Activated gamma-delta T cell treated with anti-CD3 and anti-CD28 coated beads, Interleukin-2, amount 50 U/mL, for 16 hours (primary cell): ENCODE results near the gene OPCML.

Experiments
- DNase-seq: peaks from one replicate; pipeline ENCODE4 v3.0.0-alpha.2; 2020; ENCODE audit warnings: low read depth

The OPCML gene

GRCh38 chr11:133023232-133023631 is 509.1 kb downstream of the OPCML start:
- DNase-seq = no peak

GRCh38 chr11:133021553-133021952 is 510.7 kb downstream of the OPCML start:
- DNase-seq = no peak

GRCh38 chr11:133020372-133020714 is 512.0 kb downstream of the OPCML start:
- no peak for DNase-seq

GRCh38 chr11:133019545-133020371 is 512.5 kb downstream of the OPCML start:
- no peak for DNase-seq

GRCh38 chr11:133015457-133015856 is 516.8 kb downstream of the OPCML start:
- DNase-seq = no peak

GRCh38 chr11:133014337-133014736 is 518.0 kb downstream of the OPCML start:
- DNase-seq = no peak

GRCh38 chr11:133012803-133013202 is 519.5 kb downstream of the OPCML start:
- no peak for DNase-seq

GRCh38 chr11:133011604-133012003 is 520.7 kb downstream of the OPCML start:
- no peak for DNase-seq

- DNase-seq = no peak
Observed at GRCh38 chr11:133007027-133007584, 525.2 kb downstream of the OPCML start.

GRCh38 chr11:133004369-133004768 is 527.9 kb downstream of the OPCML start:
- DNase-seq = no peak

- no peak for DNase-seq
Observed at GRCh38 chr11:132999516-132999915, 532.8 kb downstream of the OPCML start.

- no peak for DNase-seq
Observed at GRCh38 chr11:132999031-132999430, 533.3 kb downstream of the OPCML start.

- no peak for DNase-seq
Observed at GRCh38 chr11:132997396-132997795, 534.9 kb downstream of the OPCML start.

GRCh38 chr11:132994966-132995365 is 537.3 kb downstream of the OPCML start:
- DNase-seq = no peak

- no peak for DNase-seq
Observed at GRCh38 chr11:132993991-132994502, 538.3 kb downstream of the OPCML start.

- DNase-seq = no peak
Observed at GRCh38 chr11:132992838-132993631, 539.3 kb downstream of the OPCML start.

GRCh38 chr11:132988411-132988810 is 543.9 kb downstream of the OPCML start:
- DNase-seq = no peak

- no peak for DNase-seq
Observed at GRCh38 chr11:132987936-132988335, 544.4 kb downstream of the OPCML start.

- no peak for DNase-seq
Observed at GRCh38 chr11:132983641-132983978, 548.7 kb downstream of the OPCML start.

GRCh38 chr11:132982772-132983640 is 549.3 kb downstream of the OPCML start:
- DNase-seq = no peak

GRCh38 chr11:132981131-132981956 is 551.0 kb downstream of the OPCML start:
- no peak for DNase-seq
